Parathyroid adenoma (tissue), 2 donors: ENCODE results near the gene D2HGDH.
"Not testable (repeated sequence)": the region's sequence is repeated elsewhere in the genome, so short reads cannot be mapped to it uniquely, and the experiment has no call there.

Source experiments
- H2AFZ ChIP-seq: fragments of 300-600 bp; sonication (generic); one replicate; pipeline ENCODE4 v1.7.0; 2017; ENCODE audit warnings: antibody characterized with exemption, mild to moderate bottlenecking
- H3K27ac ChIP-seq: fragments of 300-600 bp; sonication (generic); one replicate; pipeline ENCODE4 v1.7.0; 2017
- H3K27me3 ChIP-seq: fragments of 300-600 bp; sonication (generic); one replicate; pipeline ENCODE4 v1.7.0; 2017; ENCODE audit warnings: low read length; ENCODE audit not compliant: control insufficient read depth, insufficient read depth
- H3K36me3 ChIP-seq: fragments of 300-600 bp; sonication (generic); one replicate; pipeline ENCODE4 v1.7.0; 2017; ENCODE audit warnings: low read length; ENCODE audit not compliant: control insufficient read depth, insufficient read depth
- H3K4me1 ChIP-seq: fragments of 300-600 bp; sonication (generic); one replicate; pipeline ENCODE4 v1.7.0; 2017; ENCODE audit warnings: control low read depth
- H3K4me2 ChIP-seq: fragments of 300-600 bp; sonication (generic); one replicate; pipeline ENCODE4 v1.7.0; 2017; ENCODE audit warnings: low read length
- H3K4me3 ChIP-seq: fragments of 300-600 bp; sonication (generic); one replicate; pipeline ENCODE4 v1.7.0; 2017; ENCODE audit warnings: low read depth, low read length
- H3K79me2 ChIP-seq: fragments of 300-600 bp; sonication (generic); one replicate; pipeline ENCODE4 v1.7.0; 2017; ENCODE audit warnings: control low read depth
- H3K9ac ChIP-seq: fragments of 300-600 bp; sonication (generic); one replicate; pipeline ENCODE4 v1.7.0; 2017; ENCODE audit warnings: mild to moderate bottlenecking
- H3K9me3 ChIP-seq: fragments of 300-600 bp; sonication (generic); one replicate; pipeline ENCODE4 v1.7.0; 2017; ENCODE audit warnings: low read length; ENCODE audit not compliant: control insufficient read depth
- TF ChIP-seq, protein P1 (sequence below): fragments of 300-600 bp; sonication (generic); IDR thresholded peaks from one replicate; pipeline ENCODE4 v1.7.0; 2017; ENCODE audit warnings: antibody characterized with exemption, mild to moderate bottlenecking
- donor health status: primary hyperparathyroidism.

Gene D2HGDH

DNA sequence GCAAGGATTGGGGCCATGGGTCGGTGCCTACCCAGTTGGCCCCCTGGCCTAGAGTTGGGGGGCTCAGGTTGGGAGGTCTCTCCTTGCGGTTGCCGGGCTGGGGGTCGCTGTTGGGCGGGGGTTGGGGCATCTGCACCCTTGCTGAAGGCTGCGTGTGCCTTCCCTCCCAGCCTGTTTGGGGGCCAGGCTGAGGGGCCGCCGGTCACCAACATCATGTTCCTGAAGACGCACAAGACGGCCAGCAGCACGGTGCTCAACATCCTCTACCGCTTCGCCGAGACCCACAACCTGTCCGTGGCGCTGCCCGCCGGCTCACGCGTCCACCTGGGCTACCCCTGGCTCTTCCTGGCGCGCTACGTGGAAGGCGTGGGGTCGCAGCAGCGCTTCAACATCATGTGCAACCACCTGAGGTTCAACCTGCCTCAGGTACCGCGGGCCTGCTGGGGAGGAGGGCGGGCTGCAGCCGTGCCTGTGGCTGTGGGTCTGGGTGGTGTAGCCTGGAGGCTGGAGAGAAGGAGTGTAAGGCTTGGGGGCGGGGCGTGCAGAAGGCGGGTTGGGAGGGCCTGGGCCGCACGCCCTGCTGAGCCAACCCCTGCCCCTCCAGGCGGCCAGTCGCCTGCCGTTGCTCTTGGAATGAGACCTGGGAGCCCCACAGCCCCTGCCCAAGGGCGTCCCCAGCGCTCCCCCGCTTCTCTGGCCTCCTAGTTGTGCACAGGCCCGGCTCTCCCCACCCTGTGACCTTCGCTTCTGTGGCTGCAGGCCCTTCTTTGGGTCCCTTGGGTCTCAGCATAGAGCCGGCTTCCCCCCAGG, 67.4 kb downstream of the D2HGDH start:
- Histone ChIP-seq H3K36me3 (no peaks in the 10 kb centered on the region), H3K4me1 (peaks cover 2% of the 10 kb centered on the region), H3K9ac (no peak overlapping the region), H3K27ac (no peak overlapping the region), H3K27me3 (no peaks in the 10 kb centered on the region), H2AFZ (no peak overlapping the region), H3K9me3 (no peaks in the 10 kb centered on the region), H3K4me2 (no peak overlapping the region), H3K4me3 (no peak overlapping the region), H3K79me2 (no peaks in the 10 kb centered on the region)
- TF ChIP-seq, protein P1, sequence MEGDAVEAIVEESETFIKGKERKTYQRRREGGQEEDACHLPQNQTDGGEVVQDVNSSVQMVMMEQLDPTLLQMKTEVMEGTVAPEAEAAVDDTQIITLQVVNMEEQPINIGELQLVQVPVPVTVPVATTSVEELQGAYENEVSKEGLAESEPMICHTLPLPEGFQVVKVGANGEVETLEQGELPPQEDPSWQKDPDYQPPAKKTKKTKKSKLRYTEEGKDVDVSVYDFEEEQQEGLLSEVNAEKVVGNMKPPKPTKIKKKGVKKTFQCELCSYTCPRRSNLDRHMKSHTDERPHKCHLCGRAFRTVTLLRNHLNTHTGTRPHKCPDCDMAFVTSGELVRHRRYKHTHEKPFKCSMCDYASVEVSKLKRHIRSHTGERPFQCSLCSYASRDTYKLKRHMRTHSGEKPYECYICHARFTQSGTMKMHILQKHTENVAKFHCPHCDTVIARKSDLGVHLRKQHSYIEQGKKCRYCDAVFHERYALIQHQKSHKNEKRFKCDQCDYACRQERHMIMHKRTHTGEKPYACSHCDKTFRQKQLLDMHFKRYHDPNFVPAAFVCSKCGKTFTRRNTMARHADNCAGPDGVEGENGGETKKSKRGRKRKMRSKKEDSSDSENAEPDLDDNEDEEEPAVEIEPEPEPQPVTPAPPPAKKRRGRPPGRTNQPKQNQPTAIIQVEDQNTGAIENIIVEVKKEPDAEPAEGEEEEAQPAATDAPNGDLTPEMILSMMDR = no peak

- Histone ChIP-seq H3K4me1 (peaks cover 2% of the 10 kb centered on the region), H3K4me3 (no peak overlapping the region), H3K9ac (no peak overlapping the region), H3K27me3 (no peaks in the 10 kb centered on the region), H3K79me2 (no peaks in the 10 kb centered on the region), H3K9me3 (no peaks in the 10 kb centered on the region), H2AFZ (no peak overlapping the region), H3K4me2 (no peak overlapping the region), H3K36me3 (no peaks in the 10 kb centered on the region), H3K27ac (no peak overlapping the region)
- TF ChIP-seq, protein P1 = no peak
Measured at GRCh38 chr2:241802421-241803318, 68.2 kb downstream of the D2HGDH start.

DNA sequence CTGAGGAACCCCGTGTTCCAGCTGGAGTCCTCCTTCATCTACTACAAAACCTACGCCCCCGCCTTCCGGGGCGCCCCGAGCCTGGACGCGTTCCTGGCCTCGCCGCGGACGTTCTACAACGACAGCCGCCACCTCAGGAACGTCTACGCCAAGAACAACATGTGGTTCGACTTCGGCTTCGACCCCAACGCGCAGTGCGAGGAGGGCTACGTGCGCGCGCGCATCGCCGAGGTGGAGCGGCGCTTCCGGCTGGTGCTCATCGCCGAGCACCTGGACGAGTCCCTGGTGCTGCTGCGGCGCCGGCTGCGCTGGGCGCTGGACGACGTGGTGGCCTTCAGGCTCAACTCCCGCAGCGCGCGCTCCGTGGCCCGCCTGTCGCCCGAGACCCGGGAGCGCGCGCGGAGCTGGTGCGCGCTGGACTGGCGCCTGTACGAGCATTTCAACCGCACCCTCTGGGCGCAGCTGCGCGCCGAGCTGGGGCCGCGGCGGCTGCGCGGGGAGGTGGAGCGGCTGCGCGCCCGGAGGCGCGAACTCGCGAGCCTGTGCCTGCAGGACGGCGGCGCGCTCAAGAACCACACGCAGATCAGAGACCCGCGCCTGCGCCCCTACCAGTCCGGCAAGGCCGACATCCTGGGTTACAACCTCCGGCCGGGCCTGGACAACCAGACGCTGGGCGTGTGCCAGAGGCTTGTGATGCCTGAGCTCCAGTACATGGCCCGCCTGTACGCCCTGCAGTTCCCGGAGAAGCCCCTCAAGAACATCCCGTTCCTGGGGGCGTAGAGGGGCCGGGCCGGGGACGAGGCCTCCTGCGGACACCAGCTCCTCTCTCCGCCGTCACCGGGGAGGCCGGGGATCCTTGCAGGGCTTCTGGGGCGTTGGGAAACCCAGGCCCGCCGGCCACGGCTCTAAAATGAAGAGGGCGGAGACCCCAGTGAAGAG, 69.2 kb downstream of the D2HGDH start:
- Histone ChIP-seq H2AFZ (peak overlapping the region; percentile 72), H3K4me1 (peaks cover 2% of the 10 kb centered on the region), H3K9ac (no peak overlapping the region), H3K4me2 (peak overlapping the region; percentile 69), H3K79me2 (no peaks in the 10 kb centered on the region), H3K36me3 (no peaks in the 10 kb centered on the region), H3K27ac (no peak overlapping the region), H3K9me3 (no peaks in the 10 kb centered on the region), H3K27me3 (no peaks in the 10 kb centered on the region), H3K4me3 (peak overlapping the region; percentile 35)
- TF ChIP-seq, protein P1 = no peak

- Histone ChIP-seq H3K4me1 (peaks cover 2% of the 10 kb centered on the region), H3K27ac (no peak overlapping the region), H3K9me3 (no peaks in the 10 kb centered on the region), H3K27me3 (no peaks in the 10 kb centered on the region), H3K9ac (no peak overlapping the region), H3K36me3 (no peaks in the 10 kb centered on the region), H3K4me2 (peak overlapping the region; percentile 69), H2AFZ (no peak overlapping the region), H3K4me3 (no peak overlapping the region), H3K79me2 (no peaks in the 10 kb centered on the region)
- TF ChIP-seq, protein P1 = no peak
Measured at GRCh38 chr2:241804326-241805229, 70.1 kb downstream of the D2HGDH start.

- H3K79me2 ChIP-seq, H3K4me1 ChIP-seq, H2AFZ ChIP-seq, H3K27ac ChIP-seq, H3K27me3 ChIP-seq, H3K4me3 ChIP-seq, H3K9me3 ChIP-seq, H3K36me3 ChIP-seq, H3K9ac ChIP-seq, H3K4me2 ChIP-seq: not testable (repeated sequence)
Measured at GRCh38 chr2:241806217-241806616, 71.8 kb downstream of the D2HGDH start.
